Gastroesophageal sphincter (tissue), 3 donors: ENCODE measurements around the gene NPS.

Experiments
- POLR2A ChIP-seq, 2 donors: fragments of 450-650 bp; IDR thresholded peaks; one replicate each; pipeline ENCODE4 v1.6.1; 2017; ENCODE audit warnings: antibody characterized with exemption in 2 of 2, mild to moderate bottlenecking in 2 of 2, moderate library complexity in 1 of 2
- TF ChIP-seq, protein P1 (sequence below), 4 experiments: fragments of 200-600 bp in 2 of 4; fragments of 450-650 bp in 2 of 4; sonication (generic) in 1 of 4; IDR thresholded peaks; one replicate each; pipeline ENCODE4 v1.5.1; 2017 to 2019; ENCODE audit warnings: antibody characterized with exemption in 4 of 4, mild to moderate bottlenecking in 2 of 4, moderate library complexity in 2 of 4

DNA sequence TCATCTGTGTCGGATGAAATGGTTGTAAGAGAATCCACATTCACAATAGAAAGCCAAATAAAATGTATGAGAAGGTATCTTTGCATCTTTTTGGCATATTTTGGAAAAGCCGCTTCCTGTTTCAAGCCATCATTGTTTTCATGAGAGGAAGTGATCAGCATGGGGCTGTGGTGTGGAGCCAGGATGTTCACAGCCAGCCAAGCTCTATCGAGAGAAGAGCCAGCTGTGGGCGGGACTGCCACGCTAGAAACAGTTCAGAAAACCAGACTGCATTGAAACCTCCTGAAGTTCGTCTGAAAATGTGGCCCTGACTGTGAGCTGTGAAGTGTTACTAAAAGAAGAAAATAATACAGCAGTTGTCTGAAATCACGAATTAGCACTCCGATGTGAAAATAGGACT, 21.2 kb upstream of the NPS start:
- TF ChIP-seq, protein P1, sequence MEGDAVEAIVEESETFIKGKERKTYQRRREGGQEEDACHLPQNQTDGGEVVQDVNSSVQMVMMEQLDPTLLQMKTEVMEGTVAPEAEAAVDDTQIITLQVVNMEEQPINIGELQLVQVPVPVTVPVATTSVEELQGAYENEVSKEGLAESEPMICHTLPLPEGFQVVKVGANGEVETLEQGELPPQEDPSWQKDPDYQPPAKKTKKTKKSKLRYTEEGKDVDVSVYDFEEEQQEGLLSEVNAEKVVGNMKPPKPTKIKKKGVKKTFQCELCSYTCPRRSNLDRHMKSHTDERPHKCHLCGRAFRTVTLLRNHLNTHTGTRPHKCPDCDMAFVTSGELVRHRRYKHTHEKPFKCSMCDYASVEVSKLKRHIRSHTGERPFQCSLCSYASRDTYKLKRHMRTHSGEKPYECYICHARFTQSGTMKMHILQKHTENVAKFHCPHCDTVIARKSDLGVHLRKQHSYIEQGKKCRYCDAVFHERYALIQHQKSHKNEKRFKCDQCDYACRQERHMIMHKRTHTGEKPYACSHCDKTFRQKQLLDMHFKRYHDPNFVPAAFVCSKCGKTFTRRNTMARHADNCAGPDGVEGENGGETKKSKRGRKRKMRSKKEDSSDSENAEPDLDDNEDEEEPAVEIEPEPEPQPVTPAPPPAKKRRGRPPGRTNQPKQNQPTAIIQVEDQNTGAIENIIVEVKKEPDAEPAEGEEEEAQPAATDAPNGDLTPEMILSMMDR (IDR thresholded peaks at IDR 0.05) = no peak
- no peak for TF ChIP-seq POLR2A (IDR thresholded peaks at IDR 0.05)
